Measurements from ENCODE around the gene MYO5A.

DNA sequence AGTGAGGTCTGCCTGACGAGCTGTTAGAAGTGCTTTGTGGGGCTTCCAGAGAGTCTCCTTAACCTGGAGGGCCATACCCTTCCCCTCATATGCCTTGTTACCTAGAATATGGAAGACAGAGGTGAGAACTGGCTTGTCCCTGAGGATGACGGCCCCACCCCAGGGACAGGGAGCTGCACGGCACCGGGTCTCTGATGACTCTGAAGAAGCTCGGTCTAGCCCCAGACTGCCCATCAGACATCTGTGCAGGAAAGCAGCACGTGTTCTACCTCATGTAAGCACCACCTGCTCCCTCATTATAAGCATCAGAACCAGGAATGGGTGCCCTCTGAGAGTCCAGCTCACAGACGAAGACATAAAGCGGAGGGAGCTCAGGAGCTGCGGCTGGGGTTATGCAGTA lies 251.1 kb downstream of the MYO5A start:
- no peak for TF ChIP-seq POLR2A (IDR thresholded peaks at IDR 0.05)
- TF ChIP-seq, protein P1, sequence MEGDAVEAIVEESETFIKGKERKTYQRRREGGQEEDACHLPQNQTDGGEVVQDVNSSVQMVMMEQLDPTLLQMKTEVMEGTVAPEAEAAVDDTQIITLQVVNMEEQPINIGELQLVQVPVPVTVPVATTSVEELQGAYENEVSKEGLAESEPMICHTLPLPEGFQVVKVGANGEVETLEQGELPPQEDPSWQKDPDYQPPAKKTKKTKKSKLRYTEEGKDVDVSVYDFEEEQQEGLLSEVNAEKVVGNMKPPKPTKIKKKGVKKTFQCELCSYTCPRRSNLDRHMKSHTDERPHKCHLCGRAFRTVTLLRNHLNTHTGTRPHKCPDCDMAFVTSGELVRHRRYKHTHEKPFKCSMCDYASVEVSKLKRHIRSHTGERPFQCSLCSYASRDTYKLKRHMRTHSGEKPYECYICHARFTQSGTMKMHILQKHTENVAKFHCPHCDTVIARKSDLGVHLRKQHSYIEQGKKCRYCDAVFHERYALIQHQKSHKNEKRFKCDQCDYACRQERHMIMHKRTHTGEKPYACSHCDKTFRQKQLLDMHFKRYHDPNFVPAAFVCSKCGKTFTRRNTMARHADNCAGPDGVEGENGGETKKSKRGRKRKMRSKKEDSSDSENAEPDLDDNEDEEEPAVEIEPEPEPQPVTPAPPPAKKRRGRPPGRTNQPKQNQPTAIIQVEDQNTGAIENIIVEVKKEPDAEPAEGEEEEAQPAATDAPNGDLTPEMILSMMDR (IDR thresholded peaks at IDR 0.05) = no peak
